Spleen (tissue), 7 donors: ENCODE measurements around the gene KIF26B.

Experiments used
- CTCF ChIP-seq, 11 experiments: fragments of 200-600 bp in 7 of 11; fragments of 450-650 bp in 4 of 11; sonication (generic) in 4 of 11; IDR thresholded peaks in 8 of 11; conservative IDR thresholded peaks in 3 of 11; 1 replicate in 7 of 11; 2 replicates in 4 of 11; pipeline versions ENCODE4 v1.4.0 to v1.8.0; 2016 to 2021; ENCODE audit warnings: antibody characterized with exemption in 11 of 11, inconsistent platforms in 4 of 11, mild to moderate bottlenecking in 1 of 11
- POLR2A ChIP-seq, 3 donors: fragments of 450-650 bp; IDR thresholded peaks; one replicate each; pipeline ENCODE4 v1.5.1; 2017; ENCODE audit warnings: antibody characterized with exemption in 3 of 3, mild to moderate bottlenecking in 1 of 3
- donor health status: DM: no; HTN: no; CAD: no; lungs with moderate emphysema.
- donor health status: DM: no; HTN: no; CAD: no.
- donor health status: DM: no; HTN: no; CAD: no.

GRCh38 chr1:245247801-245248200 lies 93.0 kb downstream of the KIF26B start:
- TF ChIP-seq CTCF (IDR thresholded peaks at IDR 0.05 in 8 of 11, conservative IDR thresholded peaks at IDR 0.05 in 3 of 11) (no peak), POLR2A (IDR thresholded peaks at IDR 0.05) (no peak)
